ENCODE data around the gene ETNK2.

ETNK2 gene

GRCh38 chr1:204176049-204176448, 24.2 kb upstream of the ETNK2 start:
- no peak for DNase-seq

GRCh38 chr1:204174958-204175357, 23.1 kb upstream of the ETNK2 start:
- no peak for DNase-seq

GRCh38 chr1:204172404-204173029, 20.7 kb upstream of the ETNK2 start:
- no peak for DNase-seq

- no peak for DNase-seq
Measured at GRCh38 chr1:204171751-204172178, 19.9 kb upstream of the ETNK2 start.

GRCh38 chr1:204170494-204171155, 18.8 kb upstream of the ETNK2 start:
- DNase-seq = no peak

- no peak for DNase-seq
Measured at GRCh38 chr1:204169858-204170257, 18.0 kb upstream of the ETNK2 start.

GRCh38 chr1:204167730-204168129, 15.9 kb upstream of the ETNK2 start:
- DNase-seq = no peak

GRCh38 chr1:204166219-204166618, 14.4 kb upstream of the ETNK2 start, which contains the start of gene REN:
REN (minus strand) TSS chr1:204166337; CDS start chr1:204166293, 44 bp downstream.
- no peak for DNase-seq

- peak; percentile 66 for DNase-seq
Measured at GRCh38 chr1:204162494-204163074, 10.7 kb upstream of the ETNK2 start.

GRCh38 chr1:204161609-204162493, 10.0 kb upstream of the ETNK2 start:
- no peak for DNase-seq

- no peak for DNase-seq
Measured at GRCh38 chr1:204157962-204158361, 6.1 kb upstream of the ETNK2 start.

GRCh38 chr1:204155881-204156280, 4.0 kb upstream of the ETNK2 start:
- no peak for DNase-seq

- no peak for DNase-seq
Measured at GRCh38 chr1:204154568-204155255, 2.9 kb upstream of the ETNK2 start.

- no peak for DNase-seq
Measured at GRCh38 chr1:204153667-204154066, 1.8 kb upstream of the ETNK2 start.

GRCh38 chr1:204152310-204153044, 633 bp upstream of the ETNK2 start:
- DNase-seq = no peak

GRCh38 chr1:204150702-204151551, 917 bp downstream of the ETNK2 start:
- DNase-seq = no peak

- DNase-seq = no peak
Measured at GRCh38 chr1:204149635-204150565, 1.9 kb downstream of the ETNK2 start.

- no peak for DNase-seq
Measured at GRCh38 chr1:204149107-204149506, 2.7 kb downstream of the ETNK2 start.

Data from effector CD4-positive, alpha-beta T cell (primary cell).